Cardiac muscle cell (in vitro differentiated cells and primary cell): ENCODE data around the gene SLC39A3. TPM values are rescaled to one million over a fixed set of nuclear protein-coding genes. Genes with fewer than 3 reads are reported as not detected.

ENCODE experiments used
- DNase-seq, 2 donors: peaks; one replicate each; pipeline versions ENCODE4 v3.0.0 to v3.0.0-alpha.2; 2010 to 2017; ENCODE audit warnings: low read depth in 1 of 2, low spot score in 1 of 2
- H3K27ac ChIP-seq: fragments of 200-600 bp; sonication (generic); 2 replicates; pipeline ENCODE4 v1.5.1; 2016
- H3K27me3 ChIP-seq: fragments of 200-600 bp; sonication (generic); 2 replicates; pipeline ENCODE4 v1.6.0; 2016; ENCODE audit warnings: control low read depth
- H3K36me3 ChIP-seq: fragments of 200-600 bp; sonication (generic); 2 replicates; pipeline ENCODE4 v1.5.1; 2016; ENCODE audit warnings: control low read depth
- H3K4me1 ChIP-seq: fragments of 200-600 bp; sonication (generic); 2 replicates; pipeline ENCODE4 v1.8.1; 2017; ENCODE audit warnings: low read depth, mild to moderate bottlenecking, mixed run types
- H3K4me3 ChIP-seq: fragments of 200-600 bp; sonication (generic); 2 replicates; pipeline ENCODE4 v1.5.1; 2016; ENCODE audit warnings: mild to moderate bottlenecking
- H3K9me3 ChIP-seq: fragments of 200-600 bp; sonication (generic); 2 replicates; pipeline ENCODE4 v1.5.1; 2017; ENCODE audit warnings: low read depth, mild to moderate bottlenecking, control low read depth
- CTCF ChIP-seq: IDR thresholded peaks from 2 replicates; pipeline ENCODE4 v1.5.1; 2012; ENCODE audit warnings: low read depth, mild to moderate bottlenecking, low read length
- polyA plus RNA-seq: library from polyadenylated mRNA; unstranded; fragments of >200 nt; fragmentation: Nextera tagmentation; extraction: Ambion mirVana; gene quantifications from 2 replicates; pipeline ENCODE4 v1.2.1, GENCODE V29; 2016
- total RNA-seq: library from RNA; depleted of rRNA; stranded (reverse); fragments of >200 nt; gene quantifications from 2 replicates; pipeline ENCODE4 v1.2.3, GENCODE V29; 2016

Gene SLC39A3
- total and polyA plus RNA-seq, 2 experiments from 2014 or later, result 29.4 to 46.0 TPM

- Histone ChIP-seq H3K4me3 (no peak overlapping the region), H3K27me3 (peaks cover 5% of the 10 kb centered on the region), H3K27ac (no peak overlapping the region), H3K4me1 (peaks cover 16% of the 10 kb centered on the region), H3K36me3 (no peaks in the 10 kb centered on the region), H3K9me3 (no peaks in the 10 kb centered on the region)
- TF ChIP-seq CTCF, result no peak
- no peak for DNase-seq
Observed at GRCh38 chr19:2719232-2719735, 20.5 kb downstream of the SLC39A3 start.

GRCh38 chr19:2717638-2718541, 21.9 kb downstream of the SLC39A3 start:
- Histone ChIP-seq H3K36me3 (no peaks in the 10 kb centered on the region), H3K4me1 (peaks cover 14% of the 10 kb centered on the region), H3K27me3 (peaks cover 5% of the 10 kb centered on the region), H3K9me3 (no peaks in the 10 kb centered on the region), H3K27ac (no peak overlapping the region), H3K4me3 (no peak overlapping the region)
- no peak for DNase-seq
- no peak for TF ChIP-seq CTCF

GRCh38 chr19:2716722-2717637, 22.8 kb downstream of the SLC39A3 start:
- no peaks in the 10 kb centered on the region for H3K27me3 ChIP-seq
- H3K27ac ChIP-seq, result no peak overlapping the region
- peaks cover 13% of the 10 kb centered on the region for H3K4me1 ChIP-seq
- no peak overlapping the region for H3K4me3 ChIP-seq
- DNase-seq, result no peak
- H3K36me3 ChIP-seq, result no peaks in the 10 kb centered on the region
- TF ChIP-seq CTCF, result no peak
- H3K9me3 ChIP-seq, result no peaks in the 10 kb centered on the region

- Histone ChIP-seq H3K27me3 (no peaks in the 10 kb centered on the region), H3K4me3 (no peak overlapping the region), H3K27ac (no peak overlapping the region), H3K9me3 (no peaks in the 10 kb centered on the region), H3K4me1 (peaks cover 10% of the 10 kb centered on the region), H3K36me3 (no peaks in the 10 kb centered on the region)
- no peak for DNase-seq
- TF ChIP-seq CTCF, result no peak
Observed at GRCh38 chr19:2716275-2716650, 23.6 kb downstream of the SLC39A3 start.

GRCh38 chr19:2715470-2716274, 24.1 kb downstream of the SLC39A3 start:
- no peak for DNase-seq
- H3K36me3 ChIP-seq, result no peaks in the 10 kb centered on the region
- no peak for TF ChIP-seq CTCF
- no peak overlapping the region for H3K4me3 ChIP-seq
- H3K4me1 ChIP-seq, result peaks cover 9% of the 10 kb centered on the region
- H3K9me3 ChIP-seq, result no peaks in the 10 kb centered on the region
- no peaks in the 10 kb centered on the region for H3K27me3 ChIP-seq
- H3K27ac ChIP-seq, result no peak overlapping the region
